HG02588 (cell line): Measurements from ENCODE around the gene UGT1A5.

Experiments used
- ATAC-seq: cut with Tn5 transposase; IDR thresholded peaks from one replicate; pipeline ENCODE4 v1.9.1; 2021; ENCODE audit warnings: mild to moderate bottlenecking, moderate library complexity; ENCODE audit not compliant: unreplicated experiment

UGT1A5 gene

DNA sequence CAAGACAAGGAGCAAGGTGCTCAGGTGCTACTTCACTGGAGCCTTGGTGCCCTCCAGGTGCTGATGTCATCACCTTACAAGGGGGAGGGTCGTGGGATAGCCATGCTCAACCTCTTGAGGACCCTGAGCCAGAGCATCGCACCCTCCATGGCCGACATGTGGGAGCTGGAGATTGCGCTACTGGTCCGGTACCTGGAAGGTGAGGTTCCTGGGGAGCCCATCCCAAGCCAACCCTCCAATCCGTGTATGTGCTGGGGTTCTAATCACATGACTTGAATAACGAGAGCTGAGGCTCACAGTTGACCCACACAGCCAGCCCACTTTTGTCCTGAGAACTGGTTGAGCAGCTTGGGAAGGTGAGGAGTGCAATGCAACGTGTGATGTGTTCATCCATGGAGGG, 91.3 kb downstream of the UGT1A5 start:
- ATAC-seq = no peak

DNA sequence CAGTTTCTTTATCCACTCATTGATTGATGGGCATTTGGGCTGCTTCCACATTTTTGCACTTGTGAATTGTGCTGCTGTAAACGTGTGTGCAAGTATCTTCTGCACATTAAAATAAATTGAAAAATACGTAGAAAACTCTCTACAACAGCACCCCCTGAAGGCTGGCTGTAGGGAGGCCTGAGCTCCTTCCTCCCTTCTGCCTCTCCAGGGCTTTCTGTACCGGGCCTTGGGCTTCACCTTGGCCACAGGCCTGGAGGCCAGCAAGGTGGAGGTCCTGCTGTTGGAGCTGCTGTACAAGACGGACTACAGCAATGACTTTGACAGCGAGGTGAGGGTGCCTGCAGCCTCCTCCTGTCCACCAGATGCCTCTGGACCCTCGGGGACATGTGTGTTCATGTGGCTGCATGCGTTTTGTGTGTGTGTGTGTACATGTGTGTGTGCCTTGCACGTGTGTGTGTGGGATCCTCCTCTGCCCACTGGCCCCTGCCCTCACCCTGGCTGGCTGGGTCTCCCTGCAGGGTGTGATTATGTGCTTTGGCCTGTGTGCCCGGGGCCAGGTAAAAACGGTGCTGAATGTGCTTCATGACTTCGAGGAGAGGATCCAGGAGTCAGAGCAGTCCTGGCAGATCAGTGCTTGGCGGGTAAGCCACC, 94.6 kb downstream of the UGT1A5 start:
- no peak for ATAC-seq

DNA sequence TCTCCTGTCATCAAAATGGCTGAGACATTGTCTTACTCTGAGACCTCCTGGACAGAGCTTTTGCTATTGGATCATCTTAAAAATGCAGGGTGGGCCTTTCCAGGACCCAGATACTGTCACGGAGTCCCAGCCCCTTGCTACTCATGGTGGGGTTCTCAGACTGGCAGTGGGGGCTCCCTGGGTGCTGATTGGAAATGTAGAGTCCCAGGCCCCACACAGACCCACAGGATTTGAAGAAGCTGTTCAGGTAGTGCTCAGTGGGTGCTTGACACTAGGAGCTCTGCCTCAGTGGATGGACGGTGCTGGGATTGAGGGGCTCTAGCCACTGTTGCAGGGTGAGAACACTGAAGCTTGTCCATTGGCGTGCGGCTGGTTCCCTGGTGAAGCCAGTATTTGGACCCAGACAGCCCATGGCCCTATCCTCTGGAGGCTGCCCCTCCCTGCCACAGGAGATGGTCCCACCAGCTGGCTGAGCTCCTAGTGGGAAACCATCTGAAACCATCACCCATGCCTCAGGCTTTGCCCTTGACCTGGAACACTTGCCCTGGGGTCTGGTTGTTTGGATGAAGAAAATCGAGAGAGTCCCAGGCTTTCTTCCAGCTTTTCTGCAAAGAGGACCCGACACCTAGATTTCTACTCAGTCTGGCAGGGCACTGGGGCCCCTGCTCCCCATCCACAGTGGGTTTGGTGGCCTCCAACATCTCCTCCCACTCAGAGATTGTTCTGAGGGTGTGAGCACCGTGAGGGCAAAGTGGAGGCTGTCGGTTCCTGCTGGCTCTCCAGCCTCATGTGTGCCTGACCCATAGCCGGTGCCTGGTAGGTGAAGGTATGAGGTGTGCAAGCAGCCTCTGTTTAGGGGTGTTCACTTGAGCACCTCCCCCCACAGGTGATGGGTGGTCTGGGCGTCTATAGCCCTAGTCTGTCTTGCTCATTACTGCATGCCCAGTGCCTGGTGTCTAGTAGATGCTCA, 95.5 kb downstream of the UGT1A5 start:
- no peak for ATAC-seq

DNA sequence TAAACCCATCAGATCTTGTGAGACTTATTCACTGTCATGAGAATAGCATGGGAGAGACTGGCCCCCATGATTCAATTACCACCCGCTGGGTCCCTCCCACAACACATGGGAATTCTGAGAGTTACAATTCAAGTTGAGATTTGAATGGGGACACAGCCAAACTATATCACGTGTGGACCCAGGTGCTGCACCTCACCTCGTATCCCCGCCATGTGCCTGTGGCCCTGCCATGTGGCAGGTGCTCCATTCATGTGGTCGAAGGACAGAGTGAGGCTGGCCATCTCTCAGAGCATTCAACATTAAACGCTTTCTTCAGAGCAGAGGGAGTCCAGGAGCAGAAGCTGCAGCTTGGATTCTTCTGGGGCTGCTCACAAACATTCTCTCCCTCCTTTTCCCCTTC, 97.7 kb downstream of the UGT1A5 start:
- no peak for ATAC-seq

DNA sequence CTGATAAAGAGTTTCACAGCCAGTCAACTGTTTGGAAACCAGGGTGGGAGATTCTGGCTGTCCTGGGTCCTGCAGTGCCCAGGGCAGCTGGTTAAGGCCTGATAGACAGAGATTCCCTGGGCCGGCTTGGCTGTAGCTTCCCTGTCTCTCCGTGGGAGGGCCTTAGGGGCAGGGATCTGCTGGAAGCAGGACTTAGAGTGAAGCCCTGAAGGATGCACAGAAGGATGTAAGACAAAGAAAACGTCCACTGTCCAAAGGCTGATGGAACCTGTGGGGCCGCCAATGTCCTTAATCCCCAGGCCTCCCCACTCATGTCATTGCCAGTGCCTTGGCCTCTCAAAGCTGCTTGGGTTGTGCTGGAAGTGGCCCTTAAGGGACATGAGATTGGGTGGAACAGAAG, 98.4 kb downstream of the UGT1A5 start:
- ATAC-seq = no peak

DNA sequence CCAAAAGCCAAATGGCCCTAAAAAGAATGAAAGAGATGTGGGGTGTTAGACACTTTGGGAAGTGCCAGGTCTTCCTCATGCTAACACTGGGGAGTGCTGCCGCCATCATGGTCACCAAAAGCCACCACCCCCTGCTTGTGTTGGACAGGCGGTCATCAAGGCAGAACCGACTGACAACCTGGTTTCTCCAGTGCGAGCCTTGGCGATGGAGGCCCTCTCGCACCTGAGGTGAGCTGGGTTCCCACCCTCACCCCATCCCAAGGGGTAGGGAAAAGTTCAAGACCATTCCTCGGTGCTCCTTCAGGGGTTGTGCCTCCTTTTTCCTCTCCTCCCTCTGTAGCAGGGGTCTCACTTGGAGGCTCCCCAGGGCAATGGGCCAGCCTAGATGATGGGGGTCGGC, 99.0 kb downstream of the UGT1A5 start:
- ATAC-seq = no peak

DNA sequence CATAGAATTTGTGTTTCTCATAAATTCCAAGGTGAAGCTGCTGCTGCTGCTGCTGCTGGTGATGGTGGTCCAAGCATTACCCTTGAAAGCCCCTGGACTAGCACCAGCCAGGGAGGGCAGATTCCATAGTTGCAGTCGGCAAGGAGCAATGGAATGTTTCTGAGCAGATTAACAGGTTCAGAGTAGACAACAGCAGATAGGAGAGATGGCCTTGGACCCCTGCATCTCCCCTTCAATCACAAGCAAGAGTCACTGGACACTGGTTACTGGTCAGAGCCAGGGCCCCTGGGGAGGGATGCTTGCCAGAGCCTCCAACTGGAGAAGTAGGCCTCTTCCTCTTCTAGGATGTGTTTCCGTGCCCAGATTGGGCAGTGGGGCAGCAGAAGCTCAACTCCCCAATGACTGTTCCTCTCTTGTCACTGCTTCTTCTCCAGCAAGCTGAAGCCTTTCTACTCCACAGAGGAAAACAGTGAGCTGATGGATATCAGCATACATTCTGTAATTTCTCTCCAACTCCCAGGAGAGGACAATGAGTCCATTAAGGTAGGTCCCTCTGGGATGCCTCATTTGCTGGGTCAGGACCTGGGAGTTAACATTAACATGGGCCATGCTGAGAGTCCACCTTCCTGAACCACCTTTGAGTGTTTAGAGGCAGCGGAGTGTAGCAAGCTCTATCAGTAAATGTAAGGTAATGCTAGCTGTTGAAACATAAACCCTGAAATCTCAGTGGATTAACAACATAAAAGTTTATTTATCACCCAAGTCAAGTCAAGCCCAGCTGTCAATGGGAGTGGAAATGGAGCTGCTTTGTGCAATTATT, 100.7 kb downstream of the UGT1A5 start:
- ATAC-seq = no peak

DNA sequence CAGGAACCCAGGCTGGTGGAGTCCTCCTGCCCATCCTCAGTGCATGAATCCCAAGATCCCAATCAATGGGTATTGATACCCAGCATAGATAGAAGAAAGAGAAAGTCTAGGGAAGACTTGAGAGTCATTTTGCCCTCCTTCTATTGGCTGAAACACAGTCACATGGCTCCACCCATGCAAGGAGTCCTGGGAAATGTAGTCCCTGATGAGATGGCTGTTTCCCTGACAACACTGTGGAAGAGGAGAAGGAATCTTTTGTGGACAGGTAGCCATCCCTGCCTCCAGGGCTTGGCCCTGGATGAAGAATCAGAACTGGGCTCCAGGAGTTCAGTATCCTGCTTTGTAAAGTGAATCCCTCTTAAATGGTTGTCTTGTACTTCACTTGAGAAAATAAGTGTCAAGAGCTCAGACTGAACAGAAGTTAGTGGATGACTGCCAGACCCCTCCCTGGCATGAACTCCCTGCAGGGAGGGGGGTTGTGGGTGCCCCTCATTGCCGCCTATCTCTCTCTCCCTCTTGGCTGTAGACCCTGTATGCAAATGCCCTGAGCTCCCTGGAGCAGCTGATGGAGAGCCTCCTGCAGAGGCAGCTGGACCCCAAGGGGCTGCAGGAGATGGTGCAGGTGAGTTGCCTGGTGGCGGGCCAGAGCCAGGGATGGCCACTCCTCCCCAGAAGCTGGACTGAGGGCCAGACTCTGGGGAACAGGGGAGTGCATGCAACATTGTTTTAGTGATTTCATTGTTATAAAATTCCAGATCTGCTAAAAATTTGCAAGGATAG, 101.5 kb downstream of the UGT1A5 start:
- no peak for ATAC-seq

DNA sequence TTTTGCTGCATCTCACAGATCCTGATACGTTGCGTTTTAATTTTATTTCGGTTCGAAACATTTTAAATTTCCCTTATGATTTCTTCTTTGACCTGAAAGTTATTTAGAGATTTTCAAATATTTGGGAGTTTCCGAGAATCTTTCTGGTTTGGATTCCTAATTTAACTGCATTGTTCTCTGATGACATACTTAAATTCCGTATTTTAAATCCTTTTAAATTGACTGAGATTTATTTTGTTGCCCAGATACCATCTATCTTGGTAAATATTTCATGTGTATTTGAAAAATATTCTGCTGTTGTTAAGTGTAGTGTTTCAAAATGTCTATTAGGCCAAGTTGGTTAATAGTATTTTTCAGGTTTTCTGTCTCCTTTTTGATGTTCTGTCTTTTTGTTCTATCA, 103.2 kb downstream of the UGT1A5 start:
- ATAC-seq = no peak

DNA sequence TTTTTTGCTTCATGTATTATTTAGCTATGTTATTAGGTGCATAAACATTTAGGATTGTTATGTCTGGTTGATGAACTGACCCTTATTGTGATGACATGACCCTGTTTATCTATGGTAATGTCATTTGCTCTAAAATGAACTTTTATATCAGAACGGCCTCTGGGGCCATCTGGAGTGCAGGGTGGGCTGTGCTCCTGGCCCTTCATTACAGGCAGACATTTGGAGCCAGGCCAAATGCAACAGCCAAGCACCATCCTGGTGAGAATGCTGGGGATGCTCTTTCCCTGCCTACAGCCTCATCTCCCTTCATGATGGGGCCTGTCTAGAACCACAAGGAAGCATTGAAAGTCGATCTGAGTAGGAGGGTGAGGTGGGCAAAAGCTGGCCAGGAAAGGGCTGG, 103.6 kb downstream of the UGT1A5 start:
- ATAC-seq = no peak

DNA sequence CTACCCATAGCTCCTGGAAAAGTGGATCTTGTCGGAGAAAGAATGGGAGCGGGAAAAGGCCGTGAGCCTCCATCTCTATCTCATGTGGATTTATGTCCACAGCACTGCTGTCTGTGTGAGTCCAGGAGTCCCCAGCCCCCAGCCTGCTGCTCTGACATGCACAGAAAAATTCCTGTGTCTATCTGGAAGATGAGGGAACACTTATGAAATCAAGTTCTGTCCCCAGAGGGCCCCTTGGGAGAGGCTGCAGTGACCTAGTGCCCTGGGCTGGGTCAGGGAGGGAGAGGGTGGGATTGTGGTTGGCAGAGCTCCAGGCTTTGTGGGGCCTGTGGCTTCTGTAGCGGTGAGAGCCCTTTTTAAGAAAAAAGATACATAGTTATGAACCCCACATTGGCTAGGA, 104.1 kb downstream of the UGT1A5 start:
- ATAC-seq = no peak

DNA sequence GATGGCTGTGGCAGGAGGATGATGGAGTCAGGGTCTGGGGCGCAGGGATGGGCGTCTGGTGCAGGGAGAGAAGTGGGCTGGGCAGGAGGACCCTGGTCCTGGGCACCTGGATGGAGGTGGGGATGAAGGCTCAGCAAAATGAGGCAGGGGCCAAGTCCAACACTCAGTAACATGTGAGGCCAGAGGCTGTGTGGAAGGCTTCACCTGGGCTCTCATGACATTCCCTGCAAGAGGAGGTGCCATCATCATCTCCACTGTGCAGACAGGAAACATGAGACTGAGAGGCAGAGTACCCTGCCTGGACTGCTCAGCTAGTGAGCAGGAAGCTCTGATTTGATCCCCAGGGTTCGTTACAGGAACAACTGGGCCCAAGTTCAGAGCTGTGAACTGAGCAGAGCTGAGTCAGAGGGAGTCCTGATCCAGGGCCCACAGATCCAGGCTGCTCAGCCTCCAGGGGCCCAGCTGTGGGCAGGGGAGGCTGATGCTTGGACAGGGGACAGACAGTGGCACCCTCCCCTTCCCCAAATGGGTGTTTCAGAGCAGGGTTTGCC, 104.7 kb downstream of the UGT1A5 start:
- no peak for ATAC-seq

DNA sequence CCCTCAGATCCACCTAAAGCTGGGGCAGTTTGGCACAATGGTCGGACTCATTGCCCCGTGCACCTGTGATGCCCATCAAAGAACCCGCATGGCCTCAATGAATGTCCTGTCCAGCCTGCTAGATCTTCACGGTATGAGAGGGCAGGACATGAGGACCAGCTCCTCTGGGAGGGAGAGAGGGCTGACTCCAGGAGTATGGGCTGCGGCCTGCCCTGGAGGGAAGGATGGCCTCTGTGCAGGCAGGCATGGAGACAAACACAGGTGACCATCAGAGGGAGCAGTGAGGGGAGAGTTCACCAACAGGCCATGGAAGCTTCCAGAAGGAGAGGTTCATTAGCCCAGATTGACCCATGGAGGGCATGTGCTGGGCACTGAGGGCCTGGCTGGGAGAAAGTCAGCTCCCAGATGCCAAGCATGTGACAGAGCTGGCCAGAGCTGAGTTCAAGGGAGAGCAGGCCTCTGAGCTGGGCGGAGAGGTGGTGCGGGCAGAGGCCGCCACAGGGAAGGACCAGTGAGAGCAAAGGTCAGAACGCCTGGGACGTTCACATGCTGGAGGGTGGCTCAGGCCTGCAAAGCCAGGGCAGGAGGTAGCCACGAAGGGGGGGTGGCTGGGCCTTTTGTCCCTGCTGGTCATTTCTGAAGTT, 105.4 kb downstream of the UGT1A5 start:
- ATAC-seq = no peak

DNA sequence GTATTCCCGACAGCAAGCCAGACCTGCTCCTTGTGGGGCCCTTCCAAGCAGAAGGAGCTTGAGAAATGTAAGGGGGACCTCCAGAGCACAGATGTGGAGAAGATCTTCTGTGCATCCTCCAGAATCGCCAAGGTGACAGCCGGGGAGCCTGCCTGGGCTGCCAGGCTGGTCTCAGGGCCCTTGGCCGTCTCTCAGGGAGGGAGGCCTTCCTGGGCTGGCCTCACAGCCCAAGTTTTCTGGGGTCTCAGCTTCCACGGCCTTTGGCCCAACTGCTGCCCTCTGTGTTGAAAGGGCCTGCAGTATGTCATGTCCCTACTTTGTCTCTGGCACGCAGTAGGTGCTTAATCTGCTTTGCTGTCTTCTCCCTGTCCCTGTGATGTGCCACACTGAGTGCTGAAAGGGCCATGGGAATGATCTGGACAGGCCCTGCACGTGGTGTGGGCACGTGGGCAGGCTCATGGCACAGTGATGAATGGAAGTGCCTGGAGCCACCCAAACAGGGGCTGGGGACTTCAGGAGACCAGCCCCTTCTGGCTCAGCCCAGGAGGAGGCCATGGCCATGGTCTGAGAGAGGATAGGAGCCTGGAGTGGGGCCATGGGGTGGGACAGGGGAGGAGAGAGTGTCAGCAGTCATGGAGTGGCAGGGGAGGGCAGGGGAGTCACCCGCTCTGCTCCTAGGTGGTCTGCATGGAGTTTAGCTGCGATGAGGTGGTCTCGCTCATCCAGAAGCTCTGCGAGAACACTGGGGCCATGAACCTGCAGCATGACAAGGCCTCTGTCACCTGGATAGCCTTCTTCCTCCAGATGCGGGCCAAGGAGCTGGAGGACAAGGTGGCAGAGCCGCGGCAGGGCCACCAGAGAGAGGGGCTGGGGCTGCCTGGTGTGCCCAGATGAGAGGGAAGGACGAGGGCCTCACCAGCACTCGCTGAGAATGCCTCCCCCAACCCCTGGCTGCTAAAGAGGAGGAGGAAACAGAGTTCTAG, 106.2 kb downstream of the UGT1A5 start:
- ATAC-seq = no peak

DNA sequence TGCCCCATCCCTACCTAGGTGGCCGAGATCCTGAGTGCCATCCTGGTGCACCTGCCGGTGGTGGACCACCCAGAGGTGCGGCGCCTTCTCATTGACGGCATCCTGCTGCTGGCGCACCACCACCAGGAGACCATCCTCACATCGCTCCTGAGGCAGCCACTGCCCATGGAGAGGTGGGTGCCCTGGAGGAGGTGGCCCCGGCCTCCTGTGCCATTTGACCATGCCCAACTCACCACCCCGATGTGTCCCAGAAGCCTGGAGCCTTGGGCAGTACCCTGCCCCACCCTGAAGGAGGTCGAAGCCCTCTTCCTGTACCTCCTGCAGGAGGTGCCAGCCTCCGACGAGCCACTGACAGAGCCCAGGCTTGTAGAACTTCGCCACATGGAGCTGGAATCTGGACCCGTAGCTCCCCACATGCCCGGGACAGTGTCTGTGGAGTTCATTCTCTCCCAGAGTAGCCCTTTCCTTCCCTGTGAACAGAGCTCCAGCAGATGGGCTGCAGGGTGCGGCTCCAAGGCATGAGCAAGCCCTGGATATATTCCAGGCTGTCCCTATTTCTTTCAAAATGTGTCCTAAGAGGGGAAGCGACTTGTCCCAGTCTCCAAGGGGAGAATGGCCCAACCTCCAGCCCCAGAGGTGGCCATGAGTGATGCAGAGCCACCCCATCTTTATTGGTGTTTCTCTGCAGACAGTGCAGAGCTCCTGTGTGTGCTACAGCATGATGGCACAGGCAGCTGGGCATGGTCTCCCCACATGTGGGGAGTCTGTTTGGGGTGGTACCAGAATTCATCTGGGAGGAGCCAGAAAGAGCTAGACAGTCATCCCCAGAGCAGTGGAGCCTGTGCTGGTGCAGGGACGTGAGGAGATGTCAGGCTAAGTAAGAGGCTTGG, 107.4 kb downstream of the UGT1A5 start:
- no peak for ATAC-seq

DNA sequence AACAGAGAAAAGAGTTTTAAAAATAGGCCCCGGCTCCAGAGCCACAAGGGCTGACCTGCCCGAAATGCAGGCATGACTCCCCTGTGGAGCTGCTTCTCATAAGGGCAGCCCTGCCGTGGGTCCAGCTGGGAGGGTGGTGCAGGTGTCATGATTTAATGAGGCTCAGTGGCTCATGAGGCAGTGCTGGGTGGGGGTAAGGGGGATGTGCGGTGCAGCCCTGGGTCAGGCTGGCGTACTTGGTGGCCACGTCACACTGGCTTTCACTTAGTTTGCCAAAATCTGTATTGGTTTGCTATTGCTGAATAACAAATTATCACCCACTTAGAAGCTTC, 108.0 kb downstream of the UGT1A5 start:
- no peak for ATAC-seq

DNA sequence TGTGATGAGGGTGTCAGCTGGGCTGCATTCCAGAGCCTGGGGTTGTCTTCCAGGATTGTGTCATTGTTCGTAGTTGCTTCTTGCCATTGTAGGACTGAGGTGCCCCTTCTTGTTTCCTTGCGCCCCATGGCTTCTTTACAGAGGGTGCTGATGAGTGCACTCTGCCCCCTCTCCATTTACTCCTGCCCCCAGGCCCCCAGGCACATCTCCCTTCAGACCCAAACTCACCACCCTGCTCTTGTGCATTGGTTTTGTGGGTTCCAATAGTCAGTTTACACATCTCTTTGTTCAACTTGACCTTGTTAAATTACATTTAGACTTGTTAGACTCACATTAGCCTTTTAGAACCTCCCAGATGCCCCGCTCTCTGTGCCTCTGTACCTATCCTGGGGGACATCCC, 108.5 kb downstream of the UGT1A5 start:
- no peak for ATAC-seq

DNA sequence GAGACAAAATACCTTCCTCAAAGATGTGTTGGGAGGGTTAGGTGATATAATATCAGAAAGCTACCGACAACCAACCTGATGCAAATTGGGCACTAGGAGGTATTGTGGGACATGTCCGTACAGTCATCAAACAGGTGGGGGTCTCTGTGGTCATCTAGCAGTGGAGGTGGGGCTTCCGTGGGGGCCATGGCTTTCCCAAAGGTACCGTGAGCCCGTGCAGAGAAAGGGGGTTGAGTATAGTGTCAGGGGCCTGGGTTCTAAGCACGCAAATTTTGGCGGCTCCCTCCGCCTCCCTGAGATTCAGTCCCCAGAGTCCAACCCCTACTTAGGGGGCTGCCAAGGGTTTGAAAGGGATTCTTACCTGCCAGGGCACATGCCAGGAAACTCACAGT, 109.0 kb downstream of the UGT1A5 start:
- no peak for ATAC-seq
